ENCODE data around the gene FERMT3.
A peak's percentile ranks its signal among the peaks of the same experiment; 100 is the strongest.
"Not testable (repeated sequence)": the region's sequence is repeated elsewhere in the genome, so short reads cannot be mapped to it uniquely, and the experiment has no call there.

FERMT3 gene

DNA sequence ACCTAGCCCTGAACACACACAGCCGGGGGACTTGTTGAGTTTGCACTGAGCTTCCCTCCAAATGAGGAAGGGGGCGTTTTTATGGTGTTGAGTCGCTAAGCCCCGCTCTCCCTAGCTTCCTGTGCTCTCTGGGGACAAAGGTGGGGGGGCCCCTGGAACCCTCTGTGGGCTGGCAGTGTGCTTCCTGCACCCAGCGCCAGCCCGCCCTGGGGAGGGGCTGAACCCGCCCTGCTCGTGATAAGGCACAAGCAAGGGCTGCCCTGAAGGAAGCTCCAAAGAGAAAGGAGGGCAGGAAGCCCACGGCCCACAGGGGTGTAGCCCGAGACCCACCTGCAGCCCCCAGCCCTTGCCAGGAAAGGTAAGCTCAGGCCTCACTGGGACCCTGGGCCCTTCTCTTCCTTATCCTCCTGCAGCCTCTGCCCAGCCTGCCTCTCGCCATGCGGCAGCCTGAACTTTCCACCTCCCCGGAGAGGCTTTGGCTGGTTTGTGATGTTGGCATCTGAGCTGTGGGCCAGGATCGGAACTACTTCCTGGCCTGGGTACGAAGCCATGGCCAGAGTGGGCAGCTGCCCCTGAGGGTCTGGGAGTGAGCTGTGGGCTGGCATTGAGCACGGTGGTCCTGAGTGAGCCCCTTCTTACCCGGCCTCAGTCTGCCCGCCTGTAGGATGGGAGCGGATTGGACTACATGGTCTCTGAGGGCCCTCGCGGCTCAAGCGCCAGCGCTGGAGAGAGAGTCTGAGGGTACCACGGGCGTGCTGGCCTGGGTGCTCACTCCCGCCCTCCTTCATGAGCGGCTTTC is at the start of gene FERMT3:
FERMT3 (plus strand) TSS at position 265 of the 799 bp plus-strand sequence. CDS start 644 bp downstream, outside the sequence.
- Mint-ChIP-seq H3K27me3 (no peaks in the 10 kb centered on the region), H3K27ac (peak within 1 kb of the TSS; percentile 99), H3K9me3 (no peaks in the 10 kb centered on the region), H3K36me3 (ENCODE audit: low read depth) (peaks cover 97% of the 10 kb centered on the region), H3K4me1 (ENCODE audit: low read depth) (peaks cover 60% of the 10 kb centered on the region), H3K4me3 (peak within 1 kb of the TSS; percentile 98)
- peak; percentile 84 for DNase-seq

DNA sequence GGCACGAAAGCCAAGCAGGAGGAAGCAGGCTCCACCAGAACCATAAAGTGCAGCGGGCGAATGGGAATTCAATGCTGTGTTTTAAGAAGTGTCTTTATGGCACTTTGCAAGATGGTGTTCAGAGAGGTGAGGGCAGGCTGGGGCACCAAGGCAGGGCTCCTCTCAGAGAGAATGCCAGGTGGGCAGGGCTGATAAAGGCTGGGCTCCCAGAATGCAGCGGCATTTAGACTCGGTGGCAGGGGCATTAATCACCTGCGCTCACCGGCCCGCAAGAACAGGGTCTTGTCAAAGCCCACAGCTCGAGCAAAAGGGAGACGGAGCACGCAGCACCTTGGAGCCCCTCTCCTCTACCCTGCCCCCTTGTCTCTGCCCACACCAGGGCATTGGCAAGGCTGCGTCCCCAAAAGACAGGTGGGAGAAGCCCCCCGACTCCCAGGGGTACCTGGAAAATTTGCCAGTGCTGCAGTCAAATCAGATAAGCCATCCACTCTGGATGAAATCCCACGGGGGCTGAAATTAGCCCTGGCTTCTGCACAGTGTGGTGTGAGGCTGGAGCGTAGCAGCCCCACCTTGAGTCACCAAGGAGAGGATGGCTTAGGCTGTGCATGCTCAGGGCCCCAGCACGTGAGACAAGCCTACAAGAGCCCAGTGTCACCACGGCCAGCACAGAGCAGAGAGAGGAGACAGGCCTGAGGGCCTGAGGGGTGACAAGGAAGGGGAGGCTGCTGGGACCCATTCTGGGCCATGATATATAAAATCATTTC is 48.7 kb upstream of the FERMT3 start:
- H3K9me3 Mint-ChIP-seq = no peaks in the 10 kb centered on the region

DNA sequence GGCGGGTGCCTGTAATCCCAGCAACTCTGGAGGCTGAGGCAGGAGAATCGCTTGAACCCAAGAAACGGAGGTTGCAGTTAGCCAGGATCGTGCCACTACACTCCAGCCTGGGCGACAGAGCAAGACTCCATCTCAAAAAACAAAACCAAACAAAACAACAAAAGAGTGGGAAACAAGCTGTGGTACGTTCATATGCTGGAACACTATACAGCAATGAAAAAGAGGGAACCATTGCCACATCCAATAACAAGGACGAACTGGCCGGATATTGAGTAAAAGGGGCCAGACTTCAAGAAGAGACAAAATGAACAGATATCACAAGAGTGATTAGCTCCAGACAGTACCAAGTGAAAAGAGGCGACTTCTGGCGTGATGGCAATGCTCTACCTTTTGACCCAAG is 45.5 kb upstream of the FERMT3 start:
- no peak overlapping the region for H3K4me3 Mint-ChIP-seq
- no peak for DNase-seq
- peaks cover 10% of the 10 kb centered on the region for H3K4me1 Mint-ChIP-seq (ENCODE audit: low read depth)
- H3K27ac Mint-ChIP-seq = no peak overlapping the region
- no peaks in the 10 kb centered on the region for H3K9me3 Mint-ChIP-seq
- H3K27me3 Mint-ChIP-seq = no peaks in the 10 kb centered on the region
- H3K36me3 Mint-ChIP-seq (ENCODE audit: low read depth) = peaks cover 16% of the 10 kb centered on the region

More for the DNA sequence above, 48.7 kb upstream of the FERMT3 start:
- no peak overlapping the region for H3K27ac Mint-ChIP-seq
- H3K4me3 Mint-ChIP-seq = no peak overlapping the region
- H3K36me3 Mint-ChIP-seq (ENCODE audit: low read depth) = peaks cover 9% of the 10 kb centered on the region
- DNase-seq = no peak
- H3K4me1 Mint-ChIP-seq (ENCODE audit: low read depth) = peaks cover 3% of the 10 kb centered on the region
- H3K27me3 Mint-ChIP-seq = no peaks in the 10 kb centered on the region

DNA sequence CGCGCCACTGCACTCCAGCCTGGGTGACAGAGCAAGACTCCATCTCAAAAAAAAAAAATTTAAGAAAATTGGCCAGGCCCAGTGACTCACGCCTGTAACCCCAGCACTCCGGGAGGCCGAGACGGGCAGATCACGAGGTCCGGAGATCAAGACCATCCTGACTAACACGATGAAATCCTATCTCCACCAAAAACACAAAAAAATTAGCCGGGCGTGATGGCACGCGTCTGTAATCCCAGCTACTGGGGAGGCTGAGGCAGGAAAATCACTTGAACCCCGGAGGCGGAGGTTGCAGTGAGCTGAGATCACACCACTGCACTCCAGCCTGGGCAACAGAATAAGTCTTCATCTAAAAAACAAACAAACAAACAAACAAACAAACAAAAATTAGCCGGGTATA is 43.8 kb upstream of the FERMT3 start:
- Mint-ChIP-seq H3K36me3 (ENCODE audit: low read depth) (peaks cover 17% of the 10 kb centered on the region), H3K4me1 (ENCODE audit: low read depth) (peaks cover 16% of the 10 kb centered on the region)
- not testable (repeated sequence) for H3K27ac Mint-ChIP-seq, H3K9me3 Mint-ChIP-seq, DNase-seq, H3K4me3 Mint-ChIP-seq, H3K27me3 Mint-ChIP-seq

DNA sequence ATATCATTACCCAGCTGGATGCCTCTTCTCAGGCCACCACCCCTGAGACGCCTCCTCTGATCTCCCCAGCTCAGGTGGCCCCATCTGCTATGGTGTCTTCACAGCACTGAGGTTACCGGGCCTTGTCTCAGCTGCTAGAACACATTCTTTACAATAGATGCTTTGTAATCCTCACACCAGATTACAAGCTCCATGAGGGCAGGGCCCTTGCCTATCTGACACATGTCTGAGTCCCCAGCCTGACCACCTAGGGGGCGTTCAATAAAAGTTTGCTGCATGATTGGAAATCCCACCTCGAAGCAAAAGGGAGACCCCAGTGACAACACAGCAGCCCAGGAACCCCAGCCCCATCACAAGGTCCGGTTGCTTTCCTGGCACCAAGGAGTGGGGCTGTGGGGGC is 42.6 kb upstream of the FERMT3 start:
- no peak for DNase-seq
- Mint-ChIP-seq H3K9me3 (no peaks in the 10 kb centered on the region), H3K36me3 (ENCODE audit: low read depth) (peaks cover 17% of the 10 kb centered on the region), H3K27me3 (no peaks in the 10 kb centered on the region), H3K27ac (no peak overlapping the region), H3K4me1 (ENCODE audit: low read depth) (peaks cover 20% of the 10 kb centered on the region), H3K4me3 (peak overlapping the region; percentile 91)

DNA sequence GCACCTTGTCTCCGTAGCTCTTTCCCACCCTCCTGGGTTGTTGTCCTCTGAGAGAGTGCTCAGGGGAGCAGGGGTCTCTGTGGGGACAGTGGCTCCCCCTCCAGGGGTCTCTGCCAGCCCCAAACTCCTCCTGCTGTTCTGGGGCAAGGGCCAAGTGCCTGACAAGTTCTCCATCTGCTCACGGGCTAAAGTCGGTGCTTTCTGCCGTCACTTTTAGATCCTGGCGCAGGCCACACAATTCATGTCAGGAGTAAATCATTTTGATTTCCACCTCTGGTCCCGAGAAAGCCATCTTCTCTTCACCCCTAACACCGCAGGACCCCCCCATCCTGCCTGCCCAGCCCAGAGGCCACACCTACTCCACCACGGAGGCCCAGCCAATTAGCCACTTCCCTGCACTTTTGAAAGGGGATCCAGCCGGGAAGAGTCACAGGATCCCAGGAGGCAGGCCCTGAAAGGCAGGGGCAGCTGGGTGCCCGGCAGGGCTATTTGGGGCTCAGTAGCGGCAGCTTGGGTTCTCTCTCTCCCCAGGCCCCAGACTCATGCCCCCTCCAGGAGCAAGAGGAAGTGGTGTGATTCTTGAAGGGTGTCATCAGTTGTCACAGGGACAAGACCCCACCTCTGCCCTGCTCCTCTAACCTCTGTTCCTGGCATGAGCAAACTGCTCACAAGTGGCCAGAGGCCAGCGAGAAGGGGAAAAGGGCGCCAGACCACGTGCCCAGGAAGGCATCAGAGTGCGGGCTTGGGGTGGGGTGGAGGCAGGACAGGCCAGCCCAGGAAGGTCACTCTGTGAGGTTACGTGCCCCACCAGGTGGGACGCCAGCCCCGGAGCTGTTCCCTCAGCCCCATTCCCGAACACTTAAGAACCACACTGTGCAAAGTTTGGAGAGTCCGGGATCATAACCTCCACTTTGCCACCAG is 41.9 kb upstream of the FERMT3 start:
- no peaks in the 10 kb centered on the region for H3K27me3 Mint-ChIP-seq
- H3K9me3 Mint-ChIP-seq = no peaks in the 10 kb centered on the region
- peaks cover 22% of the 10 kb centered on the region for H3K4me1 Mint-ChIP-seq (ENCODE audit: low read depth)
- H3K27ac Mint-ChIP-seq = peak overlapping the region; percentile 88
- H3K36me3 Mint-ChIP-seq (ENCODE audit: low read depth) = peaks cover 17% of the 10 kb centered on the region
- DNase-seq = no peak
- H3K4me3 Mint-ChIP-seq = peak overlapping the region; percentile 91

DNA sequence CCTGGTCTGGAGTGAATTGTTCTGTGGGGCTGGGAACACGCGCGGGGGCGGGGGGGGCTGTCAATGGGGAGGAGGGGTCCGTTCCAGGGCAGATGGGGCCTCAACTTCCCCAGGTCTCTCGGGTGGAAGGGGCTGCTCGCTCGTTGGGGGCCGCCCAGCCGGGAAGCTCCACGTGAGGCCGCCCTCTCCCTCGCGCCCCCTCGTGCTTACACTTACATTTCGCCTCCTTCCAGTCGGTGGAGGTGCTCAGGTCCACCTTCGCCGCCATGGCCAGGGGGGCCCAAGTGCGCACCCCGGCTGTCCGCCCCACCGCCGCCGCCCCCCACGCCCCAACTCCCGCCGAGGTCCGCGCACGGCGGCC is 41.1 kb upstream of the FERMT3 start:
- no peak overlapping the region for H3K27ac Mint-ChIP-seq
- no peaks in the 10 kb centered on the region for H3K9me3 Mint-ChIP-seq
- peaks cover 19% of the 10 kb centered on the region for H3K36me3 Mint-ChIP-seq (ENCODE audit: low read depth)
- DNase-seq = no peak
- peak overlapping the region; percentile 91 for H3K4me3 Mint-ChIP-seq
- no peaks in the 10 kb centered on the region for H3K27me3 Mint-ChIP-seq
- H3K4me1 Mint-ChIP-seq (ENCODE audit: low read depth) = peaks cover 22% of the 10 kb centered on the region

DNA sequence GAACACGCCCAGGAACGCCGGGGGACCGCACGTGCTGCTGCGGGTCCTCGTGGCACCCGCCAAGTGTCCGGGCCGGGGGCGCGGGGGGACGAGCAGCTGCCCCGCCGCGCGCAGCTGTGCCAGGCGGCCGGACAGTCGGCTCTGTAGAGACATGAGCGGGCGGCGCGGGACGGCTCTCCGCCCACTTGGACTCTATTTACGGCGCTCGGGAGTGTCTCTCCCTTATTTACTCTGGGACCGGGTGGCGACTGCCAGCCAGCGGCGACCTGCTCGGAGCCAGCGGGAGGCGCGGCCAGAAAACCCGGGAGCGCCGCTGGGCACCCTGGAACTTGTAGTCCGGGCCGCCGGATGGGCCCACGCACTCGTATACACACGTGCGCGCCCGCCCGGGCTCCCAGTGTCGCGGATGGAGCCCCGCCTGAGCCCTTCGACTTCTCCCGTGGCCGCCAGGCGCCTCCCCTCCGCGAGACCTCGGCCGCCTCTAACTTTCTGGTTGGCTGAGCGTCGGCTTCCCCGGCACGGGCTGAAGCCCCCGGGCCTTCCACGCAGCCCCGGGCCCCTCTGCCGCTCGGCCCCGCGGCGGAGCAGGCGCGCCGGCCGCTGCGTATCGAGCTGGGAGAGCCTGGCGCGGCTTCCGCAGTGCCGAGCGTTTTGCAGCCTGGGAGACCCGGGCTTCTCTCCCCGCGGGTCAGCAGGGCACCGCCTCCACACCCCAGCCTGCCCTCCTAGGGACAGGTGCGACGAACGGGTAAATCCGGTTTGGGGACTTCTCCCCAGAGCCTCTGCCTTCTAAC is 40.5 kb upstream of the FERMT3 start, which contains the start of gene MACROD1:
MACROD1 (minus strand) TSS at position 272 of the 794 bp plus-strand sequence; CDS start at position 153, 119 bp downstream.
- Mint-ChIP-seq H3K27ac (peak within 1 kb of the TSS; percentile 92), H3K4me3 (peak within 1 kb of the TSS; percentile 91), H3K36me3 (ENCODE audit: low read depth) (peaks cover 17% of the 10 kb centered on the region), H3K9me3 (no peaks in the 10 kb centered on the region), H3K27me3 (no peaks in the 10 kb centered on the region), H3K4me1 (ENCODE audit: low read depth) (peaks cover 22% of the 10 kb centered on the region)
- peak; percentile 90 for DNase-seq

DNA sequence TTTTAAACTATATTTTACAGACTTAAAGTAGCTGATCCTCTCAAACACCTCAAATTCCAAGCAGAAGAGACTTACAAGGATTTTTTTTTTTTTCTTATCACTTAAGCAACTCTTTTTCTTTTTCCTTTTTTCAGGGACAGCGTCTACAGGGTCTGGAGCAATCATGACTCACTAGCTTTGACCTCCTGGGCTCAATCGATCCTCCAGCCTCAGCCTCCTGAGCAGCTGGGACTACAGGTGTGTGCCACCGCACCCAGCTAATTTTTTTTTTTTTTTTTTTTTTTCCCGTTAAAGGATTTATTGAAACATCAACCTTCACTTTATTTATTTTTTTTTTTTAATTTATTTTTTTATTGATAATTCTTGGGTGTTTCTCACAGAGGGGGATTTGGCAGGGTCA is 36.1 kb upstream of the FERMT3 start:
- Mint-ChIP-seq H3K9me3 (peaks cover 7% of the 10 kb centered on the region), H3K4me1 (ENCODE audit: low read depth) (peaks cover 12% of the 10 kb centered on the region), H3K4me3 (no peak overlapping the region), H3K36me3 (ENCODE audit: low read depth) (peaks cover 15% of the 10 kb centered on the region), H3K27me3 (no peaks in the 10 kb centered on the region), H3K27ac (no peak overlapping the region)
- no peak for DNase-seq

DNA sequence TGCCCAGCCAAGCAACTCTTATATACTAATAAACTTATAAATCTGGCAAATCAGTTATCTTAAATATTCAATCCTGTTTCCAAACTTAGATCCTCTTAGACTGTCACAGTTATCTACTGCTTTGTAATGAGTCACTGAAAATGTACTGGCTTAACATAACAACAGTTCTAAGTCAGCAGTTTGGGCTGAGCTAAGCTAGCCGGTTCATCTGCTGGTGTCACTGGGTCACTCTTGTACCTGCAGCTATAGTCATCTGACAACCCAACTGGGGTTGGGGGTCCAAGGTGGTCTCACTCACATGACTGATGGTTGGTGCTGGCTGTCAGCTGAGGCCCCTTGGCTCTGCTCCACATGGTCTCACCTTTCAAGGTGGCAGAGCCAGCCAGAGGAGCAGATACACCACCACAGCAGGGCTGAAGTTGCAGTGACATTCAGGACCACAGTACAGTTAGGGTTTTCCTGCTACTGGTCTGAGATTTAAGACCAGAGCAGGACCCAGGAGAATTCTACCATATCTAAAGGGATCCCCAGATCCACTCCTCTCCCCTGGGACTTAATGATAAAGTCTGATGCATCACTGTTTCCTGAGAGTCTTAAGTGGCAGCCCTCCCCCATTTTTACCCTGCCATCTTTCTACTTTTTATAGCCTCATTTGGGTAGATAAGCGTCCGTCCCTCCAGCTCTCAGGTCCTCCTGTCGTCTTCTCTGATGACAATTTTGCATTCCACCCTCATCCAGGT is 32.7 kb upstream of the FERMT3 start:
- H3K9me3 Mint-ChIP-seq = peaks cover 7% of the 10 kb centered on the region
- H3K27ac Mint-ChIP-seq = no peak overlapping the region
- H3K4me1 Mint-ChIP-seq (ENCODE audit: low read depth) = peaks cover 22% of the 10 kb centered on the region
- peaks cover 22% of the 10 kb centered on the region for H3K36me3 Mint-ChIP-seq (ENCODE audit: low read depth)
- no peak overlapping the region for H3K4me3 Mint-ChIP-seq
- no peak for DNase-seq
- H3K27me3 Mint-ChIP-seq = no peaks in the 10 kb centered on the region

DNA sequence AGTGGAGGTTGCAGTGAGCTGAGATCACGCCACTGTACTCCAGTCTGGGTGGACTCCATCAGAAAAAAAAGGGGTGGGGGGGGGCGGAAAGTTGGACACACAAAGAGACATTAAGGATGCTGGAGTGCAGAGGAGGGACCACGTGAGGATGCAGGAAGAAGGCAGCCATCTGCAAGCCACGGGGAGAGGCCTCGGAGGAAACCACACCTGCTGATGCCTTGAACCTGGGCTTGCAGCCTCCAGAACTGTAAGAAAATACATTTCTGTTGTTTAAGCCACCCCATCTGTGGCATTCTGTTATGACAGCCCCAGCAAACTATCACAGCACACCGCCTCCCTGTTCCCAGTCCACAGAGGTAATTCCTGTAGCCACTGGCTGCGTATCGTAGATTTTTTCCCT is 29.8 kb upstream of the FERMT3 start:
- Mint-ChIP-seq H3K36me3 (ENCODE audit: low read depth) (peaks cover 31% of the 10 kb centered on the region), H3K9me3 (peaks cover 7% of the 10 kb centered on the region), H3K4me1 (ENCODE audit: low read depth) (peaks cover 33% of the 10 kb centered on the region), H3K27me3 (no peaks in the 10 kb centered on the region), H3K4me3 (no peak overlapping the region), H3K27ac (no peak overlapping the region)
- no peak for DNase-seq

DNA sequence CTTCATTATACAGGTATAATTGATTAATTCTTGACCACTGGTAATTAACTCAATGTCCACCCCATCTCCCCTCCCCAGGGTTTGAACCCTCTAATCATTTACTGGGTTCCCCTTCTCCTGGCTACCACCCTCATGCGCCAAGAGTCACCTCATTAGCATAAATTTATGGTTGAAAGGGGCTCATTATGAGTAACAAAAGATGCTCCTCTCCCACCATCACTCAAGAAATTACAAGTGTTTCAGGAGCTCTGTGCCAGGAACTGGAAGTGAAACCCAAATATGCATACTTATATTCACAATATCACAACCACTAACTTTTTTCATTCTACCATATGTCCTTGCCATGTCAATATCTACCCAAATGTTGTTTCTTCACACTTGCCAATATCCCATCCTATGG is 28.3 kb upstream of the FERMT3 start:
- Mint-ChIP-seq H3K9me3 (peaks cover 7% of the 10 kb centered on the region), H3K4me3 (no peak overlapping the region), H3K36me3 (ENCODE audit: low read depth) (peaks cover 34% of the 10 kb centered on the region), H3K27me3 (no peaks in the 10 kb centered on the region), H3K4me1 (ENCODE audit: low read depth) (peaks cover 42% of the 10 kb centered on the region), H3K27ac (no peak overlapping the region)
- no peak for DNase-seq

DNA sequence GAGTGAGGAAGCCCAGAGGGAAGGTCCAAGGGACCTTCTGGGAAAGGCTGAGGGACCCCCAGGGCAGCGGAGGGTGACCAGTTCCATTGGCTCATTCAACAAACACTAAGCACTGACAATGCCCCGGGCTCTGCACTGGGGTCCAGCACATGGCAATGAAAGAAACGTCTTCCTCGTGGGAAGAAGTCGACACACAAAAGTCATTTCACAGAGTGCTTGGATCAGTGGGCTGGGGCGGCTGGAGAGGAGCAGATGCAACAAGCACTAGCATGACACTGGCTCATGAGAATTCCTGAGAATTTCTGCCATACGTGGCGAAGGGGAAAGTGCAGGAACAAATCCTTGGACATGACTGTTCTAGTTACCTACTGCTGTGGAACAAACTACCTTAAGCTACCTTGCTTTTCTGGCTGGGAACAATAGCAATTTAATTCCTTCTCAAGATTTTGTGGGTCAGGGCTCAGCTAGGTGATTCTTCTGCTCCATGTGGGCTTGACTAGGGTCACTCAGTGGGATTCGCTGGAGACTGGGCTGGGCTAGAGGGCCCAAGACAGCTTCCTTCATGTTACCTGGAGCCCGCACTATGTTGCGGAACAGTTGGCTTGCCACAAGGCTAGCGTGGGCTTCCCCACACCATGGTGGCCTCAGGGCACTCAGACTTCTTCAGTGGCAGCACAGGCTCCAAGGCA is 27.4 kb upstream of the FERMT3 start:
- no peaks in the 10 kb centered on the region for H3K27me3 Mint-ChIP-seq
- H3K27ac Mint-ChIP-seq = no peak overlapping the region
- DNase-seq = no peak
- H3K9me3 Mint-ChIP-seq = peaks cover 2% of the 10 kb centered on the region
- peaks cover 30% of the 10 kb centered on the region for H3K36me3 Mint-ChIP-seq (ENCODE audit: low read depth)
- peaks cover 51% of the 10 kb centered on the region for H3K4me1 Mint-ChIP-seq (ENCODE audit: low read depth)
- no peak overlapping the region for H3K4me3 Mint-ChIP-seq
